SKM-1 treated with dmso at 0.1 percent for 144 hours (cell line): ENCODE measurements around the gene ZMYM4.
"Not testable (repeated sequence)": the region's sequence is repeated elsewhere in the genome, so short reads cannot be mapped to it uniquely, and the experiment has no call there.

Experiments used
- DNase-seq: peaks from one replicate; lab custom pipeline; 2025; ENCODE audit not compliant: unreplicated experiment; lab: John Stamatoyannopoulos, UW

ZMYM4 gene

GRCh38 chr1:35451125-35451528 is 182.6 kb downstream of the ZMYM4 start:
- peak; percentile 72 for DNase-seq

- DNase-seq, result peak; percentile 93
These were observed 183.7 kb downstream of the ZMYM4 start for GRCh38 chr1:35452106-35452774.

GRCh38 chr1:35453031-35453430 is 184.5 kb downstream of the ZMYM4 start:
- no peak for DNase-seq

GRCh38 chr1:35454176-35454575 is 185.7 kb downstream of the ZMYM4 start:
- DNase-seq, result peak; percentile 48

- no peak for DNase-seq
These were observed 186.1 kb downstream of the ZMYM4 start for GRCh38 chr1:35454616-35455015.

- no peak for DNase-seq
These were observed 192.3 kb downstream of the ZMYM4 start for GRCh38 chr1:35460796-35461195.

- no peak for DNase-seq
These were observed 193.6 kb downstream of the ZMYM4 start for GRCh38 chr1:35461966-35462651.

- no peak for DNase-seq
These were observed 194.7 kb downstream of the ZMYM4 start for GRCh38 chr1:35463232-35463631.

GRCh38 chr1:35463749-35464148 is 195.2 kb downstream of the ZMYM4 start:
- not testable (repeated sequence) for DNase-seq

- no peak for DNase-seq
These were observed 197.6 kb downstream of the ZMYM4 start for GRCh38 chr1:35466120-35466519.

GRCh38 chr1:35470977-35471613 is 202.6 kb downstream of the ZMYM4 start:
- DNase-seq, result no peak
